Inferior parietal cortex (tissue), 1 donor: ENCODE measurements around the gene ASCC1.
"Not testable (repeated sequence)": the region's sequence is repeated elsewhere in the genome, so short reads cannot be mapped to it uniquely, and the experiment has no call there.

Source experiments
- DNase-seq: peaks from one replicate; pipeline ENCODE4 v3.0.0-alpha.2; 2016; ENCODE audit errors: extremely low spot score

The ASCC1 gene

GRCh38 chr10:72248468-72249151, 32.5 kb upstream of the ASCC1 start:
- DNase-seq: peak; percentile 79

- DNase-seq: no peak
Observed at GRCh38 chr10:72245949-72246525, 30.0 kb upstream of the ASCC1 start.

GRCh38 chr10:72244573-72245038, 28.5 kb upstream of the ASCC1 start:
- DNase-seq: no peak

- peak; percentile 60 for DNase-seq
Observed at GRCh38 chr10:72243822-72244437, 27.9 kb upstream of the ASCC1 start.

GRCh38 chr10:72242675-72243074, 26.6 kb upstream of the ASCC1 start:
- DNase-seq: no peak

- DNase-seq: no peak
Observed at GRCh38 chr10:72241691-72242252, 25.7 kb upstream of the ASCC1 start.

- DNase-seq: no peak
Observed at GRCh38 chr10:72240371-72240770, 24.3 kb upstream of the ASCC1 start.

- DNase-seq: no peak
Observed at GRCh38 chr10:72239409-72239808, 23.3 kb upstream of the ASCC1 start.

GRCh38 chr10:72238392-72239175, 22.5 kb upstream of the ASCC1 start:
- no peak for DNase-seq

GRCh38 chr10:72235544-72236279, 19.6 kb upstream of the ASCC1 start:
- no peak for DNase-seq

- DNase-seq: no peak
Observed at GRCh38 chr10:72234560-72235095, 18.6 kb upstream of the ASCC1 start.

- DNase-seq: no peak
Observed at GRCh38 chr10:72233621-72234020, 17.5 kb upstream of the ASCC1 start.

GRCh38 chr10:72229261-72230251, 13.5 kb upstream of the ASCC1 start:
- no peak for DNase-seq

GRCh38 chr10:72228318-72228751, 12.3 kb upstream of the ASCC1 start:
- DNase-seq: no peak

GRCh38 chr10:72227826-72228225, 11.8 kb upstream of the ASCC1 start:
- no peak for DNase-seq

GRCh38 chr10:72226418-72227027, 10.4 kb upstream of the ASCC1 start:
- no peak for DNase-seq

GRCh38 chr10:72224191-72224590, 8.1 kb upstream of the ASCC1 start:
- not testable (repeated sequence) for DNase-seq

GRCh38 chr10:72223743-72224101, 7.6 kb upstream of the ASCC1 start:
- no peak for DNase-seq

- DNase-seq: no peak
Observed at GRCh38 chr10:72221278-72221677, 5.2 kb upstream of the ASCC1 start.
